Activated naive CD4-positive, alpha-beta T cell treated with anti-CD3 and anti-CD28 coated beads, Interleukin-2, amount 50 U/mL, for 24 hours (primary cell): ENCODE measurements around the gene RBM17.

ENCODE experiments used
- H3K27ac Mint-ChIP-seq: one replicate; pipeline ENCODE4 v1.8.0; 2021; ENCODE audit warnings: mild to moderate bottlenecking, mixed read lengths
- H3K27me3 Mint-ChIP-seq: one replicate; pipeline ENCODE4 v1.8.0; 2021; ENCODE audit warnings: mixed read lengths
- H3K36me3 Mint-ChIP-seq: one replicate; pipeline ENCODE4 v1.8.0; 2021; ENCODE audit warnings: mixed read lengths
- H3K4me1 Mint-ChIP-seq: one replicate; pipeline ENCODE4 v1.8.0; 2021; ENCODE audit warnings: mixed read lengths
- H3K4me3 Mint-ChIP-seq: one replicate; pipeline ENCODE4 v1.8.0; 2021; ENCODE audit warnings: mild to moderate bottlenecking, mixed read lengths
- H3K9me3 Mint-ChIP-seq: one replicate; pipeline ENCODE4 v1.8.0; 2021; ENCODE audit warnings: mixed read lengths

Gene RBM17

GRCh38 chr10:6067457-6067856, 21.4 kb upstream of the RBM17 start:
- H3K9me3 Mint-ChIP-seq, result peaks cover 6% of the 10 kb centered on the region
- H3K27ac Mint-ChIP-seq, result peak overlapping the region; percentile 67
- peaks cover 3% of the 10 kb centered on the region for H3K36me3 Mint-ChIP-seq
- no peaks in the 10 kb centered on the region for H3K27me3 Mint-ChIP-seq
- H3K4me1 Mint-ChIP-seq, result peaks cover 88% of the 10 kb centered on the region
- peak overlapping the region; percentile 53 for H3K4me3 Mint-ChIP-seq

GRCh38 chr10:6068006-6068405, 20.8 kb upstream of the RBM17 start:
- Mint-ChIP-seq H3K4me1 (peaks cover 88% of the 10 kb centered on the region), H3K27me3 (no peaks in the 10 kb centered on the region), H3K4me3 (peak overlapping the region; percentile 76), H3K27ac (peak overlapping the region; percentile 75), H3K36me3 (peaks cover 3% of the 10 kb centered on the region), H3K9me3 (peaks cover 6% of the 10 kb centered on the region)

GRCh38 chr10:6068422-6068821, 20.4 kb upstream of the RBM17 start:
- Mint-ChIP-seq H3K4me3 (peak overlapping the region; percentile 76), H3K9me3 (peaks cover 6% of the 10 kb centered on the region), H3K27ac (peak overlapping the region; percentile 75), H3K4me1 (peaks cover 90% of the 10 kb centered on the region), H3K27me3 (no peaks in the 10 kb centered on the region), H3K36me3 (peaks cover 3% of the 10 kb centered on the region)

- Mint-ChIP-seq H3K27me3 (no peaks in the 10 kb centered on the region), H3K9me3 (peaks cover 6% of the 10 kb centered on the region), H3K36me3 (peaks cover 3% of the 10 kb centered on the region), H3K4me3 (peak overlapping the region; percentile 72), H3K27ac (peak overlapping the region; percentile 56), H3K4me1 (peaks cover 93% of the 10 kb centered on the region)
Measured at GRCh38 chr10:6069081-6069931, 19.5 kb upstream of the RBM17 start.

- peaks cover 3% of the 10 kb centered on the region for H3K36me3 Mint-ChIP-seq
- H3K4me1 Mint-ChIP-seq, result peaks cover 90% of the 10 kb centered on the region
- H3K4me3 Mint-ChIP-seq, result peak overlapping the region; percentile 81
- H3K27me3 Mint-ChIP-seq, result no peaks in the 10 kb centered on the region
- H3K9me3 Mint-ChIP-seq, result peaks cover 6% of the 10 kb centered on the region
- H3K27ac Mint-ChIP-seq, result peak overlapping the region; percentile 97
Measured at GRCh38 chr10:6070660-6071059, 18.2 kb upstream of the RBM17 start.

GRCh38 chr10:6071181-6072175, 17.4 kb upstream of the RBM17 start:
- peaks cover 6% of the 10 kb centered on the region for H3K9me3 Mint-ChIP-seq
- no peaks in the 10 kb centered on the region for H3K27me3 Mint-ChIP-seq
- peaks cover 3% of the 10 kb centered on the region for H3K36me3 Mint-ChIP-seq
- peak overlapping the region; percentile 97 for H3K27ac Mint-ChIP-seq
- peak overlapping the region; percentile 61 for H3K4me3 Mint-ChIP-seq
- peaks cover 82% of the 10 kb centered on the region for H3K4me1 Mint-ChIP-seq

- no peaks in the 10 kb centered on the region for H3K27me3 Mint-ChIP-seq
- peaks cover 75% of the 10 kb centered on the region for H3K4me1 Mint-ChIP-seq
- H3K27ac Mint-ChIP-seq, result peak overlapping the region; percentile 90
- H3K9me3 Mint-ChIP-seq, result peaks cover 6% of the 10 kb centered on the region
- H3K4me3 Mint-ChIP-seq, result peak overlapping the region; percentile 42
- peaks cover 3% of the 10 kb centered on the region for H3K36me3 Mint-ChIP-seq
Measured at GRCh38 chr10:6072215-6072934, 16.5 kb upstream of the RBM17 start.

- Mint-ChIP-seq H3K4me1 (peaks cover 52% of the 10 kb centered on the region), H3K4me3 (no peak overlapping the region), H3K9me3 (peaks cover 6% of the 10 kb centered on the region)
Measured at GRCh38 chr10:6074489-6075301, 14.1 kb upstream of the RBM17 start.

GRCh38 chr10:6077071-6077675, 11.7 kb upstream of the RBM17 start:
- H3K9me3 Mint-ChIP-seq, result no peaks in the 10 kb centered on the region
- no peak overlapping the region for H3K27ac Mint-ChIP-seq
- H3K27me3 Mint-ChIP-seq, result no peaks in the 10 kb centered on the region
- peaks cover 39% of the 10 kb centered on the region for H3K4me1 Mint-ChIP-seq
- no peak overlapping the region for H3K4me3 Mint-ChIP-seq
- H3K36me3 Mint-ChIP-seq, result no peaks in the 10 kb centered on the region

More at GRCh38 chr10:6074489-6075301, 14.1 kb upstream of the RBM17 start:
- H3K27me3 Mint-ChIP-seq, result no peaks in the 10 kb centered on the region
- peak overlapping the region; percentile 48 for H3K27ac Mint-ChIP-seq
- peaks cover 3% of the 10 kb centered on the region for H3K36me3 Mint-ChIP-seq

- Mint-ChIP-seq H3K27ac (no peak overlapping the region), H3K4me3 (no peak overlapping the region), H3K36me3 (no peaks in the 10 kb centered on the region), H3K9me3 (no peaks in the 10 kb centered on the region), H3K4me1 (peaks cover 42% of the 10 kb centered on the region), H3K27me3 (no peaks in the 10 kb centered on the region)
Measured at GRCh38 chr10:6079044-6079443, 9.8 kb upstream of the RBM17 start.

- Mint-ChIP-seq H3K4me3 (no peak overlapping the region), H3K4me1 (peaks cover 36% of the 10 kb centered on the region), H3K36me3 (no peaks in the 10 kb centered on the region), H3K9me3 (no peaks in the 10 kb centered on the region), H3K27me3 (no peaks in the 10 kb centered on the region), H3K27ac (peak overlapping the region; percentile 53)
Measured at GRCh38 chr10:6080417-6080973, 8.3 kb upstream of the RBM17 start.

- Mint-ChIP-seq H3K4me1 (peaks cover 55% of the 10 kb centered on the region), H3K27ac (peak overlapping the region; percentile 63)
Measured at GRCh38 chr10:6082496-6083395, 6.1 kb upstream of the RBM17 start.

More at GRCh38 chr10:6082496-6083395, 6.1 kb upstream of the RBM17 start:
- no peaks in the 10 kb centered on the region for H3K9me3 Mint-ChIP-seq
- no peaks in the 10 kb centered on the region for H3K27me3 Mint-ChIP-seq
- no peaks in the 10 kb centered on the region for H3K36me3 Mint-ChIP-seq
- H3K4me3 Mint-ChIP-seq, result peak overlapping the region; percentile 57
